GM18951 (cell line): ENCODE measurements around the gene SLAMF6.
"Not testable (repeated sequence)": the region's sequence is repeated elsewhere in the genome, so short reads cannot be mapped to it uniquely, and the experiment has no call there.

Experiments
- POLR2A ChIP-seq: IDR thresholded peaks from 4 replicates; pipeline ENCODE4 v1.6.1; 2011; ENCODE audit warnings: mild to moderate bottlenecking; ENCODE audit not compliant: insufficient read length, insufficient read depth; ENCODE audit errors: extremely low read depth
- in situ Hi-C: fragments of 300-500 bp; cut with MboI; formaldehyde crosslinking; loops from one replicate; pipeline ENCODE4 v1.12.0; 2022; ENCODE audit warnings: low sequenced_read_pairs, mixed read lengths, inconsistent platforms; ENCODE audit not compliant: unreplicated experiment

SLAMF6 gene

GRCh38 chr1:160504651-160505050 is 18.4 kb downstream of the SLAMF6 start:
- in situ Hi-C loops, result no loop called here

DNA sequence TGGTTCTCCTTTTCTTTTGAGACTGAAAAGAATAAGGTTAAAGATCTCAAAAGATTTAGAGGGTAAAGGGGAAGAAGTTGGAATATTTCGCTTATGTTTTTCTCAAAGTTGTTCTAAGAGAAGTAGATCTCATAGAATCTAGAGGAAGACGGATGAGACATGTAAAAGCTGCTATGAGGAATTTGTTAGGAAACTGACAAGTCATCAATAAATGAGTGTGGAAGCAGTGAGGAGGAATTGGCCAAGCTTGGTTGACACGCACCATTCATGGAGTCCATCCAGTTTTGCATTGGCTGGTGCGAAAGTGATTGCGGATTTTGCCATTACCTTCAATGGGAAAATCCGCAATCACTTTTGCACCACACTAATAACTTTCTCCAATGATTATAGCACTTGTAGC is 20.0 kb downstream of the SLAMF6 start:
- TF ChIP-seq POLR2A, result no peak
- in situ Hi-C loops, result no loop called here

More at GRCh38 chr1:160504651-160505050, 18.4 kb downstream of the SLAMF6 start:
- TF ChIP-seq POLR2A, result no peak

DNA sequence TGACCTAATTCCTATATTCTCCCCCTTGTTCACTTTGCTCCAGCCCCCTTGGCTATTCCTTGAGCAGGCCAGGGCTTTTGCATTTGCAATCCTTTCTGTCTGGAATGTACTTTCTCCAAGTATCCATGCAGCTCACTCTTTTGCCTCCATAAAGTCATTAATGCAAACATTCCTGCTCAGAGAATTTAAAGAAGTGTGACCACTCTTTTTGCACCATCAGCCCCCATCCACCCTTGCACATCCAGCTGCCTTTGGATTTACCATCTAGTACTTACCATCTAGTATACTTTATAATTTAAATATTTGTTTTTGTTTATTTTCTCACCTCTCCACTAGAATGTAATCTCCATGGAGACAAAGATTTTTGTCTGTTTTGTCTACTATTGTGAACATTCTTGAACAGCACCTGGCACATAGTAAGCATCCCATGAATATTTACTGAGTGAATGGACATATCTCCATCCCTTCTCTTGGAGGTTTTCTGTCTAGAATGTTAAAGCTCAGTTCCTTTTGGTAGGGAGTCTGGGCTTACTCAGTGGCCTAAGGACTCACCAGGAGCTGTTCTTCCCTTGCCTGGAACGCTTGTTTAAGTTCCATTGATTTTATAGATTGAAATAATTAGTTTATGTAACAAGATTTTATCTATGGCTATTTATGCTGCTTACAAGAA is 22.6 kb downstream of the SLAMF6 start:
- in situ Hi-C loops, result no loop called here
- no peak for TF ChIP-seq POLR2A

GRCh38 chr1:160499631-160500030 is 23.4 kb downstream of the SLAMF6 start:
- in situ Hi-C loops, result no loop called here
- no peak for TF ChIP-seq POLR2A

- in situ Hi-C loops, result not testable (repeated sequence)
These were observed 24.6 kb downstream of the SLAMF6 start for GRCh38 chr1:160498301-160499065.

GRCh38 chr1:160496334-160496733 is 26.7 kb downstream of the SLAMF6 start:
- TF ChIP-seq POLR2A, result no peak
- in situ Hi-C loops, result no loop called here

DNA sequence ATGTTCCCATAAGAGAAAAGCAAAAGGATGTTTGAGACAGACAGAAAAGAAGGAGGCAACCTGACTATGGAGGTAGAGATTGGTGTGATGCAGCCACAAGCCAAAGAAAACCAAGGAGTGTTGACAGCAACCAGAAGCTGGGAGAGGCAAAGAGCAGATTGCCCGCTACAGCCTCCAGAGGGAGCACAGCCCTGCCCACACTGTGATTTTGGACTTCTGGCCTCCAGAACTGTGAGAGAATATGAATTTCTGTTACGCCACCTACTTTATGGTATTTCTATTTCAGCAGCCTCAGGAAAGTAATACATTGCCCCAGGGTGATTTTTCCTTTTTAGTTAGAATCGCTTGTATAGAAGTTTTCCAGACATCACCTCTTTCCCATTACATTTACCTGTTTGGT is 28.4 kb downstream of the SLAMF6 start:
- in situ Hi-C loops, result no loop called here
- no peak for TF ChIP-seq POLR2A

DNA sequence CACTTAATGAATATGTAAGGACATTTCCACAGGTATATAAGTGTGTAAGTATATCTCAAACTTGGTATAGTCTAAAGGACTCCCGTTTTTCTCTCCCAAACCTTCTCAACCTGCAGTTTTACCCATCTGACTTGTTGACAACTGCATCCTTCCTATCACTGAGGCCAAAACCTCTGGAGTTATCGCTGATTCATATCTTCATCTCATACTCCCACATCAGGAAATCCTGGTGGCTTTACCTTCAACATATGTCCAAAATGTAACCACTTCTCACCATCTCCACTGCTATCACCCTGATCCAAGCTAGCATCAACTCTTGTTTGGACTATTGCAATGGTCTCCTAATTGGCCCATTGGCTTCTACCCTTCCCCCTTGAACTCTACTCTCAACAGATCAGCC is 30.4 kb downstream of the SLAMF6 start:
- no peak for TF ChIP-seq POLR2A
- in situ Hi-C loops, result no loop called here

GRCh38 chr1:160491981-160492380 is 31.1 kb downstream of the SLAMF6 start:
- in situ Hi-C loops, result no loop called here
- no peak for TF ChIP-seq POLR2A

DNA sequence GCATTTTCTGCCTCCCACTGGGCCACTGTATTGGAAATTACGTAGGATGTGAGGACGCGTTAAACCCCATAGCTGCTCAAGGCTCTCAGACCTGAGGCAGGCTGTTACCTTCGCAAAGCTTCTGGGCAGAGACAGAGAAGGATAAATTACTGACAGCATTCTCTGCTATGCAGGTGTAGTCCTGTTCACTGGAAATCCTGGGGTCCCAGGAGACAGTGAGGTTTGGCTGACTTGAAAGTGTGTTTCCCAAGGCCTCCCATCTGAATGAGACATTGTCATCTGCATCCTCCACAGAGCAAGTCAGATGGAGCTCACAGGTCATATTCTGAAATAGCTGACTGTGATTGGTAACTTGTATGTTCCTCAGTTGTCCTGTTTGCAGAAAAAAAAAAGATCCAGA is 32.0 kb downstream of the SLAMF6 start:
- in situ Hi-C loops, result no loop called here
- no peak for TF ChIP-seq POLR2A

DNA sequence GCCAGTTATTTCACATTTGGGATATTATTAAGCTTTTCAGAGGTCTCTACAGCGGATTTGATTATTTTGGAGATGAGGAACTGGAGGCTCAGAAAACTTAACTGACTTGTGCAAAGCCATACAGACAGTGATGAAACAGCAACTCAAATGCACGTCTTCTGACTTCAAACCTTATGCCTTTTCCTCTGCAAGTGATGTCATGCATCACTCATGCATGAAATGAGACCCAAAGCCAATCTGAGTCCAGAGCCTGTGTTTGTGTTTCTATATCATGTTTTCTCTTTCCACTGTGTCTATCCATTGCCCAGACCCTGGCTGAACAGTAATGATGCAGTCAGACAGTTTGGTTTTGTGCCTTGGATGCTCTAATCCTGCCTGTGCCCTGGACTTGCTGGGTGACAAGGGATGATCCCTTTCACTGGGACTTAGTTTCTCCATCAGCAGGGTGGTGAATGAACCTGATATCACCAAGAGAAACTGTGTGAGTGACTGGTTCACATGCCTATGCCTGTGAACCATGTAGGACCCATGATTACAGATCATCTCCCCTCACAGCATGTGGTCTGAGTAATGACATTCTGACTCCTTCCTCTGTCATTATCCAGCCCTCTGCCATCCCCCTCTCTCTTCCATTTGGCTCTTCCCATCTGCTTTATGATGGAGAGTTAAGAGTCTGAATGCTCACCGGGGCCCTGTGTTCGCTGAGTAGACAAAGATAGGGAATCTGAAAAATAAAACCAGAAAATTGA is 33.4 kb downstream of the SLAMF6 start:
- TF ChIP-seq POLR2A, result no peak
- in situ Hi-C loops, result no loop called here

GRCh38 chr1:160488347-160489058 is 34.6 kb downstream of the SLAMF6 start:
- in situ Hi-C loops, result no loop called here
- TF ChIP-seq POLR2A, result no peak

DNA sequence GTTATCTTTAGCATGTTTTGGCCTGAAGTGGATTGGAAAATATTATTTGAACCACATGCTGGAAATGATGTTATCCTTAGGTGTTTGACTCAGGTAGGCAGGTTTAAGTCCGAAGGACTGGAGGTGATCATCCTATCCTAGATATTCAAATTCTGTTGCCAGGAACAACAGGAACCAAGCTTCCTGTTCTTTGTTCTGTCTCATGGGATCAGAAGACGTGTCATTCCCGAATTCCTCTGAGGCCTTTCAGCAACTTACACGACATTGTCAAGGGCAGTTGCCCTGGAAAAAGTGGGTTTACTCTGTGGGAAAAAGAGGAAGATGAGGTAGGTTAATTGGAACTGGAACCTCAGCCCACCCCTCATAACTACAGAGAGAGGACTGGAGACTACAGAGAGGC is 36.6 kb downstream of the SLAMF6 start:
- in situ Hi-C loops, result no loop called here
- no peak for TF ChIP-seq POLR2A
